GM21360 (cell line): ENCODE data around the gene OR2AG1.
"Not testable (repeated sequence)": the region's sequence is repeated elsewhere in the genome, so short reads cannot be mapped to it uniquely, and the experiment has no call there.

Experiments
- ATAC-seq: cut with Tn5 transposase; IDR thresholded peaks from one replicate; pipeline ENCODE4 v1.9.1; 2021; ENCODE audit warnings: mild to moderate bottlenecking, moderate library complexity; ENCODE audit not compliant: unreplicated experiment

The OR2AG1 gene

DNA sequence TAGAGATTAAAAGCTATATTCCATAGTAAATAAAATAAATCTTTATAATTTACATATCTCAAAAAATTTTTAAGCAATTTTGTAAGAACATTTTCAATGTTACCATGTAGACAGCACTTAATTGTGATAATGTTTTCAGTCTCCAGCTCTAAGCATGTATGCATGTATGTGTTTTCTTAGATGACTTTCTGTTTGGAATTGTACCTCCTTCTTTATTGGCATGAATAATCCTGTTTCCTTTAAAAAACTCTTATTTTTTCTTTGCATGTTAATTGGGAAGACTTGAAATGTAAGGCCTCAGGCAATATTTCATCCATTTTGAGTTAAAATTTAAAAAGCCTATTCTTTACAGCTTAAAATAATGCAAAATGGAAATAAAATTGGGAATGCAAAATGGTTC is 2.0 kb upstream of the OR2AG1 start:
- ATAC-seq, result no peak

- ATAC-seq, result no peak
Measured at GRCh38 chr11:6790546-6790945, 7.7 kb downstream of the OR2AG1 start.

- no peak for ATAC-seq
Measured at GRCh38 chr11:6794639-6795038, 11.8 kb downstream of the OR2AG1 start.

DNA sequence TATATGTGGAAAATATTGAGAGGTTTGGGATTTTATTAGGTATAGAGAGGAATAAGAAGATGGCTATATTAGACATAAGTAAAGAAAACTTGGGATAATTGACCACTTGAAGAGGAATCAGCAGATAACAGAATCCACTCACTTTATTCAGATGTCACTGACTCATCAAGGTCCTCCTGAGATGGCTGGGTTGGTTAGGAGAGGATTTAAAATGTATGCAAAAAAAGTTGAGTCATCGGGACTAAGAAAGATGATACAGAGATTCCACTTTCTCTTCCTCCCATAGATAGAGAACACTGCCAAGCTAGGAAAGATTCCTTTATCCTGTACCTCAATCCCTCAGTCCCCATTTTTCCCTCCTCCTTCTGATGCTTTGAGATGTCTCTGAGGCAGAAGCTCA is 16.6 kb downstream of the OR2AG1 start, which contains the start of gene OR6A2:
TSS of gene OR6A2 (minus strand) at position 288 of the 400 bp plus-strand sequence. CDS start 3,981 bp downstream, outside the sequence.
- no peak for ATAC-seq

- not testable (repeated sequence) for ATAC-seq
Measured at GRCh38 chr11:6801075-6801474, 18.3 kb downstream of the OR2AG1 start.

DNA sequence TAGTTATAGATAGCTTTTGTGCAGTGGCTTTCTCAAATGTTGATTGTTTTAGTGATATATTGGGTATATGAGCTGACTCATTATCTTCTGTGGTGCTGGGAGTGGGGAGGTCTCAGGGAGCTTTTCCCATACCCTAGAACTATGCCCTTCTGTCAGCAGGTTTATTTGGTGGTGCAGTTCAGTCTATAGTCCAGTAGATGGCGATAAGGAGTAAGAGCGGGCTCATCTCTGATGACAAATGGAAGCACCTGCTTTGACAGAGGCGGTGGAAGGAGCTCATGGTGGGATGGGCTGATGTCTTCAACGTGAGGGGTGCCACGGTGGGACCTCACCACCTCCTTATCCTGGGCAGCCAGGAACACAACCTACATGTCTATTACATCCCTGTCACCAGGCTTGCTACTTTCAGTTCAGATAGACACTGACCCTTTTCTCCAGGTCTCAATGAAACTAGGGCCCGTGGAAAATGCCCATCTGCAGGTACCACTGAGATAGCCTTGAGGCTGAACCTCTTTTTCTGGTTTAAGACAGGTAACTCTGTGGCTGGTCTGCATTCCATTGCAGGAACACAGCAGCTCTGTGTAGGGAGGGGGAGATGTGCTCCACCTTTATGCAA is 29.7 kb downstream of the OR2AG1 start:
- ATAC-seq, result peak; percentile 74

- ATAC-seq, result no peak
Measured at GRCh38 chr11:6813656-6814055, 30.8 kb downstream of the OR2AG1 start.

- no peak for ATAC-seq
Measured at GRCh38 chr11:6817694-6818093, 34.9 kb downstream of the OR2AG1 start.

GRCh38 chr11:6818967-6819366 is 36.1 kb downstream of the OR2AG1 start:
- no peak for ATAC-seq

DNA sequence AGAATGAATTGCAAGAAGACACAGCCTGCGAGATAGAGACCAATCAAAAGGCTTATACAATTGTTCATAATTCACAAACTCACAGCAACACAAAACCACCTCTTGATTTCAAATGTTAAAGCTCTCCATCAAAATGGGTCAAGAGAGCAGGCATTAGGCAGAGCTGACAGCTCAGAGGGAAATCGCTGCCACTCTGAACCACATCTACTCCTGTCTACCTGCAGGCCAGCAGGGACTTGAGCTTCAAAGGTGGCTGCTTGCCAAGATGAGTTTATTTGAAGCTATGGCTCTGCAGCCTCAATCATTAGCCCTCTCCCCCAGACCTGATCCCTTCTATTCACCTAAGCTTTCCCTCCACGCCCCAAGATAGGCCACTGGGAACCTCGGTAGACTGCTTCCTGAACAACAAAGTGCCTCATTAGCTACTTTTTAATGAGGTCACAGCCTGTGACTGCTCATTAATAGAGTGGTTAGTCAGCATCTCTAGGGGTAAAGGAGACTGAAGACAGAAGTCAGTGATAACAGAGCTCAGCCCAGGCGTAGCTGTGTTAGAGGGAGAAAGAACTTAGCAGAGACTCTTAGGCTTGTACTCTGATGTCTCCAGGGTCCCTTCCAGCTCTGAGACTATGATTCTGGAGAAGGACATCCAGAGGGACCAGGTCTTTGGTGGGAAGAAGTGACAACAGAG is 41.5 kb downstream of the OR2AG1 start:
- ATAC-seq, result no peak

GRCh38 chr11:6825231-6825744 is 42.5 kb downstream of the OR2AG1 start:
- ATAC-seq, result no peak

DNA sequence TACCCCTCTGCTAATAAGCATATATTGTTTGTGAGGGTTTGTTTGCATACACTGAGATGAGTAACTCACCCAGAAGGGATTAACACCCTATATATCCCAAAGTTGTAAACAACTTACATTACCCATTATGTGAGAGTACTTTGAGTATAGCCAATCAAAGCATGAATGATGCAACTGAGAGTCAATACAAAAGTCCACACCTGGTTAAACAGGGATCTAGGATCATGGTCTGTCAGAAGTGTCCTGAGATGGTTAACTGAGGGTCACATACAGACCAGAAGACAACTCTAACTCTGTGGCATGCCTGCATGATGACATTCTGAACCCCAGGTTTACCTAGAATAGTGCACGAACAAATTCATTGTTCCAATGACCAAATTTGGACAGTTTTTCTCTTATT is 45.3 kb downstream of the OR2AG1 start:
- ATAC-seq, result no peak

DNA sequence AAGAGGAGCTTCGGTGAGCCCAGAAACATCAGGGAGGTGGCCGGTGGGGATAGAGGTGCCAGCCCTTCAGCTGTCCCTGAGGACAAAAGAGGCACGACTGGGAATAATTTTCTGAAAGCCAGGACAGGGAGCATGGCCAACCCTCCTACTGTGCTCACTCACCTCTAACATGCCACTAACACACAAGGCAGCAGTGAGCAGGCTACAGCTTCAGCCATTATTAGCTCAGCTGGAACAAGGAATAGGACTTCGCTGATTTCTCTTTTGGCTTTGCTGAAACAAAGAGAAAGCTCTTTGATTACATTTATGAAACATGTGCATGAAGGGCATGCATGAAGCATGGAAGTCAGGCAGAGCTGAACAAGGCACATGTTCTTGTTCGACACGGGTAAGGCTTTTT is 50.5 kb downstream of the OR2AG1 start:
- no peak for ATAC-seq

DNA sequence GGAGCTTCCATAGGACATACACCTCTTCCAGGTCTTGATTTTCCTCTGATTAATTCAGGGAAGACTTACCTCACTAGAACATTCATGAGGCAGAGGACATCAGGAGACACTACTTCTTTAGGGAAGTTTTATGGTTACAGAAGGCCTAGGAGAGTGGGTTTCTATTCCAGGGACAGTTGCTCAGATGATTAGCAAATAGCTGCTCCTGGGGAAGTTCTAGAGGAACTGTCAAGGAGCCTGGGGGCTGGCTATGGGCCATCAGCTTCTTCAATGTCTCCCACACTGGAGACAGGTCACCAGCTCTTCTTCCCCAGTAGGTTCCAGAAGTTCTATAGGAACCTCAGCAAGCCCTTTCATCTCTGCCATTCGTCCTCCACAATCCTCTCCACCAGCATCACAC is 51.2 kb downstream of the OR2AG1 start:
- no peak for ATAC-seq
